ENCODE measurements around the gene TH. TPM values are rescaled to one million over a fixed set of nuclear protein-coding genes. Genes with fewer than 3 reads are reported as not detected.
"Not testable (repeated sequence)": the region's sequence is repeated elsewhere in the genome, so short reads cannot be mapped to it uniquely, and the experiment has no call there.

TH gene
- total RNA-seq, 6 donors from 2014 or later: not detected

- no peaks in the 10 kb centered on the region for H3K27me3 ChIP-seq
- 16 to 33% methylated on average over 11 to 20 of the region's 23 CpGs for WGBS, 2 donors
- H3K9me3 ChIP-seq: no peaks in the 10 kb centered on the region
- H3K4me3 ChIP-seq: no peak overlapping the region
- ATAC-seq (ENCODE audit: low FRiP score in 2 of 2): peak; percentile 62 to 75
- H3K4me1 ChIP-seq: peaks cover 0 to 12% (median 2%) of the 10 kb centered on the region in 4 donors
- TF ChIP-seq CTCF (IDR thresholded peaks at IDR 0.05): peak; percentile 89 to 96 (median 92)
- TF ChIP-seq POLR2AphosphoS5 (IDR thresholded peaks at IDR 0.05): no peak
- no peak overlapping the region for H3K27ac ChIP-seq
- peak; percentile 78 to 91 for DNase-seq
- H3K36me3 ChIP-seq: no peaks in the 10 kb centered on the region
Observed at GRCh38 chr11:2196970-2197770, 25.6 kb upstream of the TH start.

GRCh38 chr11:2195756-2196088 is 24.1 kb upstream of the TH start:
- DNase-seq (peak in 1 of 2 donors; percentile 67), ATAC-seq (ENCODE audit: low FRiP score in 2 of 2) (no peak)
- no peaks in the 10 kb centered on the region for H3K27me3 ChIP-seq
- H3K27ac ChIP-seq: no peak overlapping the region
- no peaks in the 10 kb centered on the region for H3K36me3 ChIP-seq
- no peak overlapping the region for H3K4me3 ChIP-seq
- 80 to 91% methylated on average over 1 to 6 of the region's 7 CpGs for WGBS, 2 donors
- H3K4me1 ChIP-seq: peaks cover 0 to 16% (median 3%) of the 10 kb centered on the region in 4 donors
- TF ChIP-seq POLR2A (IDR thresholded peaks at IDR 0.05): no peak
- no peak for TF ChIP-seq POLR2AphosphoS5 (IDR thresholded peaks at IDR 0.05)
- no peak for TF ChIP-seq EP300 (IDR thresholded peaks at IDR 0.05)
- no peak for TF ChIP-seq CTCF (IDR thresholded peaks at IDR 0.05)
- no peaks in the 10 kb centered on the region for H3K9me3 ChIP-seq

GRCh38 chr11:2194877-2195755 is 23.5 kb upstream of the TH start:
- H3K27ac ChIP-seq: no peak overlapping the region
- H3K36me3 ChIP-seq: no peaks in the 10 kb centered on the region
- 35 to 48% methylated on average over 10 to 19 of the region's 24 CpGs for WGBS, 2 donors
- peaks cover 0 to 21% (median 4%) of the 10 kb centered on the region in 4 donors for H3K4me1 ChIP-seq
- ATAC-seq (ENCODE audit: low FRiP score in 2 of 2) (peak in 1 of 2 donors; percentile 38), DNase-seq (peak in 1 of 2 donors; percentile 89)
- TF ChIP-seq POLR2A (IDR thresholded peaks at IDR 0.05): no peak
- TF ChIP-seq CTCF (IDR thresholded peaks at IDR 0.05): peak; percentile 73 to 89 (median 84)
- no peak for TF ChIP-seq POLR2AphosphoS5 (IDR thresholded peaks at IDR 0.05)
- TF ChIP-seq EP300 (IDR thresholded peaks at IDR 0.05): no peak
- H3K27me3 ChIP-seq: no peaks in the 10 kb centered on the region
- H3K9me3 ChIP-seq: no peaks in the 10 kb centered on the region
- H3K4me3 ChIP-seq: no peak overlapping the region

GRCh38 chr11:2193888-2194595 is 22.4 kb upstream of the TH start:
- H3K9me3 ChIP-seq; ATAC-seq (ENCODE audit: low FRiP score in 2 of 2): not testable (repeated sequence)

More at GRCh38 chr11:2193888-2194595, 22.4 kb upstream of the TH start:
- WGBS, 2 donors: 69 to 96% methylated on average over 5 to 16 of the region's 20 CpGs
- not testable (repeated sequence) for H3K36me3 ChIP-seq, H3K27me3 ChIP-seq, DNase-seq, H3K27ac ChIP-seq, H3K4me3 ChIP-seq
- peaks cover 0 to 21% (median 4%) of the 10 kb centered on the region in 4 donors for H3K4me1 ChIP-seq

All from upper lobe of left lung (tissue), 6 donors.